ENCODE results near the gene GALNT9.

The GALNT9 gene

DNA sequence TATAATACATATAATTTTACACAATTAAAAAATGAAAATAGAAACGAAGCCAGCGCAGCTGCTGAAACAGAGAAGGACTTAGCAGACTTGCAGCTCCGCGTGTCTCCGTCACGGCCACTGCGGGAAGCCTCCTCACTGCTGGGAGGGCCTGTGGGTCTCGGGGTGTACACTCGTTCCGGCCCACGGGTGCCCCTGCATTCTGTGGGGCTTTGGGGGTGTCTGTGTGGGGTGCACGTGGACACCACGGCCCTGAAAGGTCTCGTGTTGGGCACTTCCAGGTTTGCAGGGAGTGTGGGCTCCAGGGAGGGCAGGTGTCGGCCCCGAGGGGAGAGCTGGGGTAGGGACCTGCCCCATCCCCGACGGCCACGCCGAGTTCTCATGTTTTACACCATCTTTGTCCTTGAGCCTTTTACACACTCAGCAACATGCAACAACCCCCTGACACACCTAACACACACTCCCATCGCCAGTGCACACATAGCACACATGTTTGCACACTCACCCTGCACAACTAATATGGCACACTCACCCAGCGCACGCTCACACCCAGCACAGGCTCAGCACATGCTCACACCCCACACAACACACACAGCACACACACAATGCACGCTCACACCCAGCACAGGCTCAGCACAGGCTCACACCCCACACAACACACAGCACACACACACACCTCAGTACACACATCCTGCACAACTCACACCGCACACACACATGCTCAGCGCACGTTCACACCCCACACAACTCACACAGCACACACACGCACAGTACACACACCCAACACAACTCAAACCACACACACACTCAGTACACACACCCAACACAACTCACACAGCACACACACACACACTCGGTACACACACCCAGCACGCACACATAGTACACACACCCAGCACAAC lies 148.5 kb downstream of the GALNT9 start:
- Histone ChIP-seq H3K9me3 (ENCODE audit: control insufficient read depth in 1 of 2, low read length in 2 of 2) (no peaks in the 10 kb centered on the region), H3K27ac (ENCODE audit: low read depth, low read length) (no peak overlapping the region)

GRCh38 chr12:132179431-132180362 lies 149.7 kb downstream of the GALNT9 start:
- peaks cover 0 to 7% of the 10 kb centered on the region in 2 donors for H3K4me1 ChIP-seq (ENCODE audit: control insufficient read depth in 1 of 2, insufficient read depth in 2 of 2, low read length in 2 of 2)
- no peak overlapping the region for H3K4me3 ChIP-seq (ENCODE audit: low read depth in 1 of 2, low read length in 2 of 2)
- H3K9ac ChIP-seq (ENCODE audit: low read depth in 1 of 2, low read length in 2 of 2): no peak overlapping the region
- H3K36me3 ChIP-seq (ENCODE audit: control insufficient read depth in 1 of 2, insufficient read depth in 2 of 2, low read length in 2 of 2): no peaks in the 10 kb centered on the region
- no peaks in the 10 kb centered on the region for H3K9me3 ChIP-seq (ENCODE audit: control insufficient read depth in 1 of 2, low read length in 2 of 2)
- no peak overlapping the region for H3K27ac ChIP-seq (ENCODE audit: low read depth, low read length)
- peaks cover 6 to 22% of the 10 kb centered on the region in 2 donors for H3K27me3 ChIP-seq (ENCODE audit: control insufficient read depth in 1 of 2, insufficient read depth in 2 of 2, low read length in 2 of 2)

More for the DNA sequence above, 148.5 kb downstream of the GALNT9 start:
- H3K9ac ChIP-seq (ENCODE audit: low read depth in 1 of 2, low read length in 2 of 2): no peak overlapping the region
- no peak overlapping the region for H3K4me3 ChIP-seq (ENCODE audit: low read depth in 1 of 2, low read length in 2 of 2)
- H3K4me1 ChIP-seq (ENCODE audit: control insufficient read depth in 1 of 2, insufficient read depth in 2 of 2, low read length in 2 of 2): peaks cover 0 to 4% of the 10 kb centered on the region in 2 donors
- no peaks in the 10 kb centered on the region for H3K36me3 ChIP-seq (ENCODE audit: control insufficient read depth in 1 of 2, insufficient read depth in 2 of 2, low read length in 2 of 2)
- H3K27me3 ChIP-seq (ENCODE audit: control insufficient read depth in 1 of 2, insufficient read depth in 2 of 2, low read length in 2 of 2): peaks cover 6 to 19% of the 10 kb centered on the region in 2 donors

GRCh38 chr12:132178801-132179401 lies 150.5 kb downstream of the GALNT9 start:
- Histone ChIP-seq H3K27ac (ENCODE audit: low read depth, low read length) (no peak overlapping the region), H3K4me1 (ENCODE audit: control insufficient read depth in 1 of 2, insufficient read depth in 2 of 2, low read length in 2 of 2) (peaks cover 0 to 10% of the 10 kb centered on the region in 2 donors), H3K27me3 (ENCODE audit: control insufficient read depth in 1 of 2, insufficient read depth in 2 of 2, low read length in 2 of 2) (peaks cover 6 to 22% of the 10 kb centered on the region in 2 donors), H3K9ac (ENCODE audit: low read depth in 1 of 2, low read length in 2 of 2) (no peak overlapping the region), H3K9me3 (ENCODE audit: control insufficient read depth in 1 of 2, low read length in 2 of 2) (no peaks in the 10 kb centered on the region), H3K36me3 (ENCODE audit: control insufficient read depth in 1 of 2, insufficient read depth in 2 of 2, low read length in 2 of 2) (no peaks in the 10 kb centered on the region), H3K4me3 (ENCODE audit: low read depth in 1 of 2, low read length in 2 of 2) (no peak overlapping the region)

- peaks cover 0 to 10% of the 10 kb centered on the region in 2 donors for H3K4me1 ChIP-seq (ENCODE audit: control insufficient read depth in 1 of 2, insufficient read depth in 2 of 2, low read length in 2 of 2)
- H3K4me3 ChIP-seq (ENCODE audit: low read depth in 1 of 2, low read length in 2 of 2): no peak overlapping the region
- no peak overlapping the region for H3K9ac ChIP-seq (ENCODE audit: low read depth in 1 of 2, low read length in 2 of 2)
- no peaks in the 10 kb centered on the region for H3K36me3 ChIP-seq (ENCODE audit: control insufficient read depth in 1 of 2, insufficient read depth in 2 of 2, low read length in 2 of 2)
- peaks cover 6 to 22% of the 10 kb centered on the region in 2 donors for H3K27me3 ChIP-seq (ENCODE audit: control insufficient read depth in 1 of 2, insufficient read depth in 2 of 2, low read length in 2 of 2)
- H3K9me3 ChIP-seq (ENCODE audit: control insufficient read depth in 1 of 2, low read length in 2 of 2): no peaks in the 10 kb centered on the region
- no peak overlapping the region for H3K27ac ChIP-seq (ENCODE audit: low read depth, low read length)
Measured at GRCh38 chr12:132178316-132178715, 151.1 kb downstream of the GALNT9 start.

DNA sequence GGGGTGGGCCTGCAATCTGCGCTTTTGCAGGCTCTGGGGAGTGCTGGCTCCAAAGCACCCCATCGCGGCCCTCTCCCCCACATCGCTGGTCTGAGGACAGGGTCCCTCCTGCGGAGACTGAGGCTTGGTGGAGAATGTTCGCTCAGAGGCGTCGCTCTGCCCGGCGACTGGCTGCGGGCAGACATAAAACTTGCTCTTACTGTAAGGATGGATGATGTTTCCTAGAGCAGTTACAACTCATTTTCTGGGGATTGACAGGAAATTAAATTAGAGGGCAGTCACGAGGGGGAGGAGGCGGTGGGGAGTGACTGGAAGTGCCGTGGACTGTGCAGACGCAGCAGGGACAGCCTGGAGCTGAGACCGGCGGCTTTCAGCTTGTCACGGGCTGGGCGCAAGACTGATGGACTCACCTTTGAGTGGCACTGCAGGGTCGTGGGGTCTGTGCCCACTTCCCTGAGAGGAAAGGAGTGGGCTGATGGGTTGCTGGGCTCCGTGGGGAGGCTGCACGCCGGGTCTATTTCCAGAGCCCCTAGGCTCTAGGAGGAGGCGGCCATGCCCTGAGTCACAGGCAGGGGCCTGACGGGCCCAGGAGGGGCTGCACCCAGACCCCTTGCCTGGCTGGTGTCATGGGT lies 152.4 kb downstream of the GALNT9 start:
- Histone ChIP-seq H3K9ac (ENCODE audit: low read depth in 1 of 2, low read length in 2 of 2) (no peak overlapping the region), H3K27me3 (ENCODE audit: control insufficient read depth in 1 of 2, insufficient read depth in 2 of 2, low read length in 2 of 2) (peaks cover 6 to 26% of the 10 kb centered on the region in 2 donors), H3K36me3 (ENCODE audit: control insufficient read depth in 1 of 2, insufficient read depth in 2 of 2, low read length in 2 of 2) (no peaks in the 10 kb centered on the region)

GRCh38 chr12:132176385-132176919 lies 152.9 kb downstream of the GALNT9 start:
- peaks cover 6 to 32% of the 10 kb centered on the region in 2 donors for H3K27me3 ChIP-seq (ENCODE audit: control insufficient read depth in 1 of 2, insufficient read depth in 2 of 2, low read length in 2 of 2)
- peaks cover 0 to 10% of the 10 kb centered on the region in 2 donors for H3K4me1 ChIP-seq (ENCODE audit: control insufficient read depth in 1 of 2, insufficient read depth in 2 of 2, low read length in 2 of 2)

More for the DNA sequence above, 152.4 kb downstream of the GALNT9 start:
- Histone ChIP-seq H3K4me3 (ENCODE audit: low read depth in 1 of 2, low read length in 2 of 2) (no peak overlapping the region), H3K9me3 (ENCODE audit: control insufficient read depth in 1 of 2, low read length in 2 of 2) (no peaks in the 10 kb centered on the region), H3K27ac (ENCODE audit: low read depth, low read length) (no peak overlapping the region), H3K4me1 (ENCODE audit: control insufficient read depth in 1 of 2, insufficient read depth in 2 of 2, low read length in 2 of 2) (peaks cover 0 to 10% of the 10 kb centered on the region in 2 donors)

GRCh38 chr12:132175496-132176384 lies 153.6 kb downstream of the GALNT9 start:
- H3K4me1 ChIP-seq (ENCODE audit: control insufficient read depth in 1 of 2, insufficient read depth in 2 of 2, low read length in 2 of 2): peaks cover 0 to 10% of the 10 kb centered on the region in 2 donors
- H3K27ac ChIP-seq (ENCODE audit: low read depth, low read length): no peak overlapping the region

More at GRCh38 chr12:132176385-132176919, 152.9 kb downstream of the GALNT9 start:
- Histone ChIP-seq H3K36me3 (ENCODE audit: control insufficient read depth in 1 of 2, insufficient read depth in 2 of 2, low read length in 2 of 2) (no peaks in the 10 kb centered on the region), H3K9ac (ENCODE audit: low read depth in 1 of 2, low read length in 2 of 2) (no peak overlapping the region), H3K9me3 (ENCODE audit: control insufficient read depth in 1 of 2, low read length in 2 of 2) (no peaks in the 10 kb centered on the region), H3K4me3 (ENCODE audit: low read depth in 1 of 2, low read length in 2 of 2) (no peak overlapping the region), H3K27ac (ENCODE audit: low read depth, low read length) (no peak overlapping the region)

GRCh38 chr12:132174839-132175490 lies 154.4 kb downstream of the GALNT9 start:
- no peaks in the 10 kb centered on the region for H3K36me3 ChIP-seq (ENCODE audit: control insufficient read depth in 1 of 2, insufficient read depth in 2 of 2, low read length in 2 of 2)
- no peak overlapping the region for H3K4me3 ChIP-seq (ENCODE audit: low read depth in 1 of 2, low read length in 2 of 2)
- H3K9me3 ChIP-seq (ENCODE audit: control insufficient read depth in 1 of 2, low read length in 2 of 2): no peaks in the 10 kb centered on the region
- peaks cover 0 to 10% of the 10 kb centered on the region in 2 donors for H3K4me1 ChIP-seq (ENCODE audit: control insufficient read depth in 1 of 2, insufficient read depth in 2 of 2, low read length in 2 of 2)
- no peak overlapping the region for H3K27ac ChIP-seq (ENCODE audit: low read depth, low read length)
- H3K9ac ChIP-seq (ENCODE audit: low read depth in 1 of 2, low read length in 2 of 2): no peak overlapping the region
- H3K27me3 ChIP-seq (ENCODE audit: control insufficient read depth in 1 of 2, insufficient read depth in 2 of 2, low read length in 2 of 2): peaks cover 6 to 39% of the 10 kb centered on the region in 2 donors

More at GRCh38 chr12:132175496-132176384, 153.6 kb downstream of the GALNT9 start:
- peaks cover 6 to 36% of the 10 kb centered on the region in 2 donors for H3K27me3 ChIP-seq (ENCODE audit: control insufficient read depth in 1 of 2, insufficient read depth in 2 of 2, low read length in 2 of 2)
- H3K9me3 ChIP-seq (ENCODE audit: control insufficient read depth in 1 of 2, low read length in 2 of 2): no peaks in the 10 kb centered on the region
- no peak overlapping the region for H3K9ac ChIP-seq (ENCODE audit: low read depth in 1 of 2, low read length in 2 of 2)
- H3K4me3 ChIP-seq (ENCODE audit: low read depth in 1 of 2, low read length in 2 of 2): no peak overlapping the region
- H3K36me3 ChIP-seq (ENCODE audit: control insufficient read depth in 1 of 2, insufficient read depth in 2 of 2, low read length in 2 of 2): no peaks in the 10 kb centered on the region

Measured in duodenal mucosa (tissue), 2 donors.